Osteoblast (primary cell): ENCODE data around the gene TBC1D24. TPM values are rescaled to one million over a fixed set of nuclear protein-coding genes. Genes with fewer than 3 reads are reported as not detected.

Experiments used
- DNase-seq: peaks from one replicate; pipeline ENCODE4 v3.0.0; 2011; ENCODE audit warnings: low spot score, mixed read lengths; ENCODE audit not compliant: insufficient read length; ENCODE audit errors: missing footprints
- H2AFZ ChIP-seq: 2 replicates; pipeline ENCODE4 v1.6.0; 2011; ENCODE audit warnings: mild to moderate bottlenecking, low read length
- H3K27ac ChIP-seq: 2 replicates; pipeline ENCODE4 v1.5.1; 2011; ENCODE audit warnings: mild to moderate bottlenecking, low read depth, low read length, moderate library complexity
- H3K27me3 ChIP-seq: 2 replicates; pipeline ENCODE4 v1.6.0; 2012; ENCODE audit warnings: mild to moderate bottlenecking, control low read depth, inconsistent platforms, low read length, moderate library complexity; ENCODE audit not compliant: insufficient read depth
- H3K36me3 ChIP-seq: 2 replicates; pipeline ENCODE4 v1.5.1; 2011; ENCODE audit warnings: mild to moderate bottlenecking, low read length, control low read depth, moderate library complexity; ENCODE audit not compliant: insufficient read depth
- H3K4me1 ChIP-seq: 2 replicates; pipeline ENCODE4 v1.5.1; 2011; ENCODE audit warnings: mild to moderate bottlenecking, low read length, control low read depth, moderate library complexity; ENCODE audit not compliant: insufficient read depth
- H3K4me2 ChIP-seq: 2 replicates; pipeline ENCODE4 v1.6.0; 2011; ENCODE audit warnings: mild to moderate bottlenecking, low read length; ENCODE audit not compliant: insufficient read depth
- H3K4me3 ChIP-seq: fragments of 200-600 bp; sonication (generic); 3 replicates; pipeline ENCODE4 v1.5.1; 2012; ENCODE audit warnings: mild to moderate bottlenecking, low read length, inconsistent platforms; ENCODE audit not compliant: insufficient read depth
- H3K79me2 ChIP-seq: 2 replicates; pipeline ENCODE4 v1.6.0; 2012; ENCODE audit warnings: mild to moderate bottlenecking, low read length, control low read depth, inconsistent platforms; ENCODE audit not compliant: insufficient read depth
- H3K9me3 ChIP-seq: 2 replicates; pipeline ENCODE4 v1.5.1; 2011; ENCODE audit warnings: low read depth, low read length, control low read depth
- H4K20me1 ChIP-seq: 2 replicates; pipeline ENCODE4 v1.6.0; 2012; ENCODE audit warnings: mild to moderate bottlenecking, low read length, control low read depth; ENCODE audit not compliant: insufficient read depth
- CTCF ChIP-seq: IDR thresholded peaks from 2 replicates; pipeline ENCODE4 v1.5.1; 2011; ENCODE audit warnings: mild to moderate bottlenecking, low read depth, low read length, moderate library complexity; ENCODE audit errors: extremely low read depth
- total RNA-seq: library from RNA; depleted of rRNA; stranded (reverse); fragments of >200 nt; gene quantifications from 2 replicates; pipeline ENCODE4 v1.2.3, GENCODE V29; 2012

Gene TBC1D24
- total RNA-seq, result 15.9 and 16.6 TPM in 2 replicates

GRCh38 chr16:2474877-2475412, at the start of gene TBC1D24:
Gene TBC1D24 (plus strand): TSS chr16:2475127. CDS start chr16:2496149, 21,022 bp downstream.
- DNase-seq, result peak; percentile 100
- H3K9me3 ChIP-seq, result no peaks in the 10 kb centered on the region
- no peak for TF ChIP-seq CTCF

GRCh38 chr16:2425825-2426430, 49.0 kb upstream of the TBC1D24 start:
- H3K27me3 ChIP-seq, result peaks cover 9% of the 10 kb centered on the region
- peaks cover 15% of the 10 kb centered on the region for H3K79me2 ChIP-seq
- H2AFZ ChIP-seq, result no peak overlapping the region
- H3K9me3 ChIP-seq, result no peaks in the 10 kb centered on the region
- H3K4me2 ChIP-seq, result no peak overlapping the region
- H3K36me3 ChIP-seq, result peaks cover 1% of the 10 kb centered on the region
- H3K27ac ChIP-seq, result no peak overlapping the region
- peaks cover 6% of the 10 kb centered on the region for H4K20me1 ChIP-seq
- TF ChIP-seq CTCF, result no peak
- no peak for DNase-seq
- H3K4me1 ChIP-seq, result peaks cover 10% of the 10 kb centered on the region
- no peak overlapping the region for H3K4me3 ChIP-seq

More at GRCh38 chr16:2474877-2475412, at the start of gene TBC1D24:
- Histone ChIP-seq H2AFZ (peak within 1 kb of the TSS; percentile 84), H3K36me3 (no peaks in the 10 kb centered on the region), H4K20me1 (peaks cover 22% of the 10 kb centered on the region), H3K27ac (peak within 1 kb of the TSS; percentile 63), H3K4me1 (peaks cover 9% of the 10 kb centered on the region), H3K4me3 (peak within 1 kb of the TSS; percentile 83), H3K4me2 (peak within 1 kb of the TSS; percentile 88), H3K27me3 (no peaks in the 10 kb centered on the region), H3K79me2 (peaks cover 31% of the 10 kb centered on the region)

GRCh38 chr16:2426941-2427361, 48.0 kb upstream of the TBC1D24 start:
- Histone ChIP-seq H3K4me3 (no peak overlapping the region), H3K36me3 (peaks cover 4% of the 10 kb centered on the region), H3K79me2 (peaks cover 22% of the 10 kb centered on the region), H3K27me3 (peaks cover 7% of the 10 kb centered on the region), H4K20me1 (peaks cover 6% of the 10 kb centered on the region), H3K4me2 (no peak overlapping the region), H3K27ac (no peak overlapping the region), H3K9me3 (no peaks in the 10 kb centered on the region), H2AFZ (no peak overlapping the region), H3K4me1 (peaks cover 10% of the 10 kb centered on the region)
- DNase-seq, result peak; percentile 68
- TF ChIP-seq CTCF, result no peak

GRCh38 chr16:2427526-2427925, 47.4 kb upstream of the TBC1D24 start:
- Histone ChIP-seq H3K27ac (no peak overlapping the region), H3K27me3 (peaks cover 3% of the 10 kb centered on the region), H3K4me3 (no peak overlapping the region), H4K20me1 (peaks cover 6% of the 10 kb centered on the region), H3K9me3 (no peaks in the 10 kb centered on the region), H3K79me2 (peaks cover 28% of the 10 kb centered on the region), H3K36me3 (peaks cover 10% of the 10 kb centered on the region), H3K4me1 (peaks cover 10% of the 10 kb centered on the region), H3K4me2 (no peak overlapping the region), H2AFZ (no peak overlapping the region)
- no peak for TF ChIP-seq CTCF
- DNase-seq, result no peak
